Chondrocyte (in vitro differentiated cells): ENCODE results near the gene PRDM2. TPM values are rescaled to one million over a fixed set of nuclear protein-coding genes. Genes with fewer than 3 reads are reported as not detected.

Source experiments
- DNase-seq: peaks from one replicate; pipeline ENCODE4 v3.0.0; 2021; ENCODE audit warnings: mixed read lengths, low spot score
- H3K27ac Mint-ChIP-seq: one replicate; pipeline ENCODE4 v1.8.0; 2021; ENCODE audit warnings: mild to moderate bottlenecking, moderate library complexity, mixed read lengths; ENCODE audit not compliant: unreplicated experiment
- H3K27me3 Mint-ChIP-seq: 2 replicates; pipeline ENCODE4 v1.8.0; 2021; ENCODE audit warnings: low read depth, mixed read lengths
- H3K36me3 Mint-ChIP-seq: 2 replicates; pipeline ENCODE4 v1.8.0; 2021; ENCODE audit warnings: low read depth, mixed read lengths
- H3K4me1 Mint-ChIP-seq: 2 replicates; pipeline ENCODE4 v1.8.0; 2021; ENCODE audit warnings: low read depth, mild to moderate bottlenecking, mixed read lengths
- H3K4me3 Mint-ChIP-seq: one replicate; pipeline ENCODE4 v1.8.0; 2021; ENCODE audit warnings: mild to moderate bottlenecking, moderate library complexity, mixed read lengths; ENCODE audit not compliant: unreplicated experiment
- H3K9me3 Mint-ChIP-seq: 2 replicates; pipeline ENCODE4 v1.8.0; 2021; ENCODE audit warnings: low read depth, mixed read lengths
- total RNA-seq: library from RNA; stranded (reverse); gene quantifications from 3 replicates; pipeline ENCODE4 v1.2.1, GENCODE V29; 2021
- TF ChIP-seq, protein P1 (sequence below): fragments of 200-600 bp; sonication (generic); IDR thresholded peaks from 2 replicates; pipeline ENCODE4 v1.5.0; 2021; ENCODE audit warnings: antibody characterized with exemption, mild to moderate bottlenecking, moderate library complexity

PRDM2 gene
- total RNA-seq, 1 donor from 2014 or later = 36.8 TPM

GRCh38 chr1:13733711-13734110, 33.7 kb downstream of the PRDM2 start:
- peak overlapping the region; percentile 45 for H3K4me3 Mint-ChIP-seq
- H3K9me3 Mint-ChIP-seq = no peaks in the 10 kb centered on the region
- peak overlapping the region; percentile 95 for H3K27ac Mint-ChIP-seq
- TF ChIP-seq, protein P1, sequence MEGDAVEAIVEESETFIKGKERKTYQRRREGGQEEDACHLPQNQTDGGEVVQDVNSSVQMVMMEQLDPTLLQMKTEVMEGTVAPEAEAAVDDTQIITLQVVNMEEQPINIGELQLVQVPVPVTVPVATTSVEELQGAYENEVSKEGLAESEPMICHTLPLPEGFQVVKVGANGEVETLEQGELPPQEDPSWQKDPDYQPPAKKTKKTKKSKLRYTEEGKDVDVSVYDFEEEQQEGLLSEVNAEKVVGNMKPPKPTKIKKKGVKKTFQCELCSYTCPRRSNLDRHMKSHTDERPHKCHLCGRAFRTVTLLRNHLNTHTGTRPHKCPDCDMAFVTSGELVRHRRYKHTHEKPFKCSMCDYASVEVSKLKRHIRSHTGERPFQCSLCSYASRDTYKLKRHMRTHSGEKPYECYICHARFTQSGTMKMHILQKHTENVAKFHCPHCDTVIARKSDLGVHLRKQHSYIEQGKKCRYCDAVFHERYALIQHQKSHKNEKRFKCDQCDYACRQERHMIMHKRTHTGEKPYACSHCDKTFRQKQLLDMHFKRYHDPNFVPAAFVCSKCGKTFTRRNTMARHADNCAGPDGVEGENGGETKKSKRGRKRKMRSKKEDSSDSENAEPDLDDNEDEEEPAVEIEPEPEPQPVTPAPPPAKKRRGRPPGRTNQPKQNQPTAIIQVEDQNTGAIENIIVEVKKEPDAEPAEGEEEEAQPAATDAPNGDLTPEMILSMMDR = no peak
- H3K4me1 Mint-ChIP-seq = peaks cover 57% of the 10 kb centered on the region
- DNase-seq = no peak
- H3K36me3 Mint-ChIP-seq = peaks cover 3% of the 10 kb centered on the region
- H3K27me3 Mint-ChIP-seq = no peaks in the 10 kb centered on the region

DNA sequence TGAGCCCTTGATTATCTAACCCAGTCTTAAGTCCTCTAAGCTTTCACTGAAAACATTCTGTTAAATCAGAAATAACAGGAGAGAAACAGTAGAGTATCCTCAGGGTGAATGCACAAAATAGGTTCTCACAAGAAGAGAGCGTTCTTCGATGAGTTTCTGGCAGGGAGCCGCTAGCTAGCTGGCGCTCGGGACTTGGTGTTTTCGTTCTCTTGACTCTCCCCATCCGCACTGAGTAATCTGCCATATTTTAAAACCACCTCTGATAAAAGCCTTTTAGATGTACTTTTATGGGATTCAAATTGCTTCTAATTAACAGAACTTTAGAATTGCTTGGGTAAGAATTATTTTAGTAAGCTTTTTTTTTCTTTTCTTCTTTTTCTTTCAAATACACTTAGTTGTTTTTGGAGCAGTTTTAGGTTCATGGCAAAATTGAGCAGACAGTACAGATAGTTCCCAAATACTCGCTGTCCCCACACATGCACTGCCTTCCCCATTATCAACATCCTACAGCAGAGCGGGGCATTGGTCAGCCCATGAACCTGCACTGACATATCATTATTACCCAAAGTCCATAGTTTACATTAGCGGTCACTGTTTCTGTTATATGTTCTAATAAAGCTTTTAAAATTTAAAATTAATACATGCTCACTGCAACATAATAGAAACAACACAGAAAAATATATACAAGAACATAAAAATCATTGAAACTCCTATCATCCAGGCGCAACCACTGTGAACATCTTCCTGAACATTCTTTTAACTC, 35.4 kb downstream of the PRDM2 start:
- TF ChIP-seq, protein P1 = no peak
- DNase-seq = no peak
- Mint-ChIP-seq H3K27me3 (no peaks in the 10 kb centered on the region), H3K4me1 (peaks cover 47% of the 10 kb centered on the region), H3K9me3 (no peaks in the 10 kb centered on the region), H3K36me3 (peaks cover 3% of the 10 kb centered on the region), H3K27ac (no peak overlapping the region), H3K4me3 (no peak overlapping the region)

DNA sequence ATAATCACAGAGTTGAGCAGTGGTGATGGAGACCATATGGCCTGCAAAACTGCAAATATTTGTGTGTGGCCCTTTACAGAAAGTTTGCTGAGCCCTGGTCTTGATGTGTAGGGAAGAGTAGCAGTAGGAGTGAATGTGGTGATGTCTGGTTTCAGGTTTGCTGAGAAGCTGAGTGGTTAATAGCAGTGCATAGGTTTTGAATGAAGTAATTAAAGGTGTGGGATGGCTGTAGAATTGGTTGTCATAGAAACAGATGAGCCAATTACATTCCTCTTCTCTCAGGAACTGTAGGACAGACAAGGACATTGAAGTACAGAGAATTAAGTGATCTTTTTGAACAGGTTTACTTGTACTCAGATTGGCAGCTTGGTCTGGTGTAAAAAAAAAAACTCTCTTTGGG, 37.4 kb downstream of the PRDM2 start:
- H3K36me3 Mint-ChIP-seq = no peaks in the 10 kb centered on the region
- H3K4me1 Mint-ChIP-seq = peaks cover 42% of the 10 kb centered on the region
- no peaks in the 10 kb centered on the region for H3K27me3 Mint-ChIP-seq
- H3K4me3 Mint-ChIP-seq = no peak overlapping the region
- peak overlapping the region; percentile 59 for H3K27ac Mint-ChIP-seq
- no peak for DNase-seq
- H3K9me3 Mint-ChIP-seq = no peaks in the 10 kb centered on the region
- TF ChIP-seq, protein P1 = no peak

DNA sequence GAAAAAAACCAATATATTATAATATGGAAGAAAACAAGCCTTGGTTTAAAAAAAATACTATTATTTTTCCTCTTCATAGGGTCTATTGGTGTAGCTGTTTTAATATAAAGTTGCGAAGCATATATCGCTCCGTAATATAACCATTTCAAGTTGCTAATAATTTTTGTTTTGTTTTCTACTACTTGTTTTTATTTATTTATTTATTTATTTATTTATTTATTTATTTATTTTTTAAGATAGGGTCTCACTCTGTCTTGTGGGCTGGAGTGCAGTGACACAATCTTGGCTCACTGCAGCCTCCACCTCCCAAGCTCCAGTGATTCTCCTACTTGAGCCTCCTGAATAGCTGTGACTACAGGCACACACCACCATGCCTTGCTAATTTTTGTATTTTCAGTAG, 46.4 kb downstream of the PRDM2 start:
- TF ChIP-seq, protein P1 = no peak
- Mint-ChIP-seq H3K36me3 (peaks cover 3% of the 10 kb centered on the region), H3K4me3 (no peak overlapping the region), H3K9me3 (no peaks in the 10 kb centered on the region), H3K27ac (no peak overlapping the region), H3K27me3 (no peaks in the 10 kb centered on the region), H3K4me1 (peaks cover 23% of the 10 kb centered on the region)
- no peak for DNase-seq

- TF ChIP-seq, protein P1 = peak; percentile 53
- H3K9me3 Mint-ChIP-seq = no peaks in the 10 kb centered on the region
- DNase-seq = peak; percentile 98
- peaks cover 3% of the 10 kb centered on the region for H3K36me3 Mint-ChIP-seq
- peaks cover 46% of the 10 kb centered on the region for H3K4me1 Mint-ChIP-seq
- peak overlapping the region; percentile 78 for H3K4me3 Mint-ChIP-seq
- H3K27ac Mint-ChIP-seq = peak overlapping the region; percentile 95
- no peaks in the 10 kb centered on the region for H3K27me3 Mint-ChIP-seq
Measured at GRCh38 chr1:13748610-13749505, 48.9 kb downstream of the PRDM2 start.
